Measurements from ENCODE around the gene TNS4. TPM values are rescaled to one million over a fixed set of nuclear protein-coding genes. Genes with fewer than 3 reads are reported as not detected.

TNS4 gene
- total RNA-seq, 1 experiment from 2014 or later: 0.21 TPM

DNA sequence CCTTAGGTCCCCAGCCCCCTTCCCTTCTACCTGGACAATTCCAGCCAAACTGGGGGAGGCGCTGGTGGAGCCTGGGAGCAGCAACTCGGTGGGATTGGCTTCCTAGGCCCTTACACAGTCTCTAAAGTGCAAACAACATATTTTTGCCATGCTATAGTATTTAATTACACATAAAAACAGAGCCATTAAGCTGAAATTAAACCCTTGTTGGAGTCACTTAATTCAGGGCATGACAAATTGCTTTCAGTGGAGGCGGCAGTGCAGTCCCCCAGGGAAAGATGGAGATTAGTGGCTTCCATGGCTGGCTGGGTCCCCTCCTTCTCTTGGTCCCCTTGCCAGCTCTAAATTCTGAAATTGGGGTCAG, 40.8 kb downstream of the TNS4 start:
- TF ChIP-seq, protein P1, sequence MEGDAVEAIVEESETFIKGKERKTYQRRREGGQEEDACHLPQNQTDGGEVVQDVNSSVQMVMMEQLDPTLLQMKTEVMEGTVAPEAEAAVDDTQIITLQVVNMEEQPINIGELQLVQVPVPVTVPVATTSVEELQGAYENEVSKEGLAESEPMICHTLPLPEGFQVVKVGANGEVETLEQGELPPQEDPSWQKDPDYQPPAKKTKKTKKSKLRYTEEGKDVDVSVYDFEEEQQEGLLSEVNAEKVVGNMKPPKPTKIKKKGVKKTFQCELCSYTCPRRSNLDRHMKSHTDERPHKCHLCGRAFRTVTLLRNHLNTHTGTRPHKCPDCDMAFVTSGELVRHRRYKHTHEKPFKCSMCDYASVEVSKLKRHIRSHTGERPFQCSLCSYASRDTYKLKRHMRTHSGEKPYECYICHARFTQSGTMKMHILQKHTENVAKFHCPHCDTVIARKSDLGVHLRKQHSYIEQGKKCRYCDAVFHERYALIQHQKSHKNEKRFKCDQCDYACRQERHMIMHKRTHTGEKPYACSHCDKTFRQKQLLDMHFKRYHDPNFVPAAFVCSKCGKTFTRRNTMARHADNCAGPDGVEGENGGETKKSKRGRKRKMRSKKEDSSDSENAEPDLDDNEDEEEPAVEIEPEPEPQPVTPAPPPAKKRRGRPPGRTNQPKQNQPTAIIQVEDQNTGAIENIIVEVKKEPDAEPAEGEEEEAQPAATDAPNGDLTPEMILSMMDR (IDR thresholded peaks at IDR 0.05; ENCODE audit: unreplicated experiment): no peak
- H3K4me1 Mint-ChIP-seq (ENCODE audit: low read depth, unreplicated experiment): peaks cover 23% of the 10 kb centered on the region
- H3K4me3 Mint-ChIP-seq (ENCODE audit: low read depth, unreplicated experiment): no peak overlapping the region
- H3K27ac Mint-ChIP-seq (ENCODE audit: unreplicated experiment): no peak overlapping the region
- BruUV-seq (replicated peaks): no TSS peak
- H3K27me3 Mint-ChIP-seq (ENCODE audit: unreplicated experiment): peaks cover 52% of the 10 kb centered on the region
- H3K9me3 Mint-ChIP-seq (ENCODE audit: low read depth, unreplicated experiment): no peaks in the 10 kb centered on the region
- intact Hi-C loops (cut with micrococcal nuclease; ENCODE audit: unreplicated experiment): no loop called here
- no peak for DNase-seq
- no peaks in the 10 kb centered on the region for H3K36me3 Mint-ChIP-seq (ENCODE audit: insufficient read depth, unreplicated experiment)
- CTCF ChIA-PET: interaction anchor here (0.6 to 53.1 kb wide), 21 partner anchors 16 to 696 kb away, joined by 3 to 4142 read pairs (median 3); partner anchors contain the start of genes CCR7, IGFBP4, PSMD3 and TOP2A

DNA sequence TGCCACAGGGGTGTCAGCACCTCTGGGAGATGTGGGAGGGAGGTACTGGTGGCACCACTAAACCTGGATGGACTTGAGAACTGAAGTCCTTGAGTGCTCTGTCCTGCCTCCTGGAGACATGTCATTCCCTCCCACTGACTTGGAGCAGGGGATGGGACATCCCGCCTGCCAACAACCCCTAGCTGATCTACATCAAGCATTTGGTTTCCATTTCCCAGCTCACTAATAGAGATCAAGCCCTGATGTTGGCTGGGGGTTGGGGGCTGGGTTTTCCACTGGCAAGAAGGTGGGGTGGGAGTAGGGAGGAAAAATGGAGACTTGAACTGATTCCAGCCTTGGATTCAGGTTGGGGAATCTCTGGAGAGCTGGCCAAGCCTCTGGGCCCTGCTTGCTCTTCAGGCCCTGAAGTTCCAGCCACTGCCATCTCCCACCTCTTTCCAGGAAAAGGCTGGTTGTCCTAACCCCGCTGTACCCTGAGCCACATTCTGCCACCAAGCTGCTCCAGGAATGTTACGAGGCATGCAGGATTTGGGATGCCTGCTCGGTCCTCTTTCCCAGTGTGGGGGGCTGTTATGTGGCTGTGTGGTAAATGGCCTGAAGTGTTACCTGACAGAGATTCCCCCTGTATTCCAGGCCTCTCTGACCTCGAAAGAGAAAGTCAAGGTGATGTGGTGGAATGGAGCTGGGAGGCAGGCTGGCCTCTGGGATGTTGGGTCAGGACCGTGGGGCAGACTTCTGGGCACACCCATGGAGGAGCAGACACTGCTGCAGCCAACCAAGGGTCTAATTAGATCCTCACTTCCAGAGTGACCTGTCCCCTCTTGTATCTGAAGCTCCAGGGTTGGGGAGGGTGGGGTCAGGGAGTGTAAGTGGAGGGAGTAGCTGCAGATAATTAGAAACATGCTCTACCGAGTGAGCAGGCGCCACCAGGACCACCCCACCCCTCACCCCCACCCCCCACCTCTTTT, 41.5 kb downstream of the TNS4 start:
- BruUV-seq (replicated peaks): no TSS peak
- Mint-ChIP-seq H3K27me3 (ENCODE audit: unreplicated experiment) (peaks cover 45% of the 10 kb centered on the region), H3K9me3 (ENCODE audit: low read depth, unreplicated experiment) (no peaks in the 10 kb centered on the region), H3K4me1 (ENCODE audit: low read depth, unreplicated experiment) (peaks cover 23% of the 10 kb centered on the region), H3K36me3 (ENCODE audit: insufficient read depth, unreplicated experiment) (no peaks in the 10 kb centered on the region), H3K27ac (ENCODE audit: unreplicated experiment) (no peak overlapping the region), H3K4me3 (ENCODE audit: low read depth, unreplicated experiment) (no peak overlapping the region)
- intact Hi-C loops (cut with micrococcal nuclease; ENCODE audit: unreplicated experiment): no loop called here
- TF ChIP-seq, protein P1 (IDR thresholded peaks at IDR 0.05; ENCODE audit: unreplicated experiment): no peak
- CTCF ChIA-PET: interaction anchor here (0.5 to 53.1 kb wide), 23 partner anchors 16 to 730 kb away, joined by 3 to 4142 read pairs (median 4); partner anchors contain the start of genes CCR7, IGFBP4, PSMD3 and TOP2A
- peak; percentile 49 for DNase-seq

DNA sequence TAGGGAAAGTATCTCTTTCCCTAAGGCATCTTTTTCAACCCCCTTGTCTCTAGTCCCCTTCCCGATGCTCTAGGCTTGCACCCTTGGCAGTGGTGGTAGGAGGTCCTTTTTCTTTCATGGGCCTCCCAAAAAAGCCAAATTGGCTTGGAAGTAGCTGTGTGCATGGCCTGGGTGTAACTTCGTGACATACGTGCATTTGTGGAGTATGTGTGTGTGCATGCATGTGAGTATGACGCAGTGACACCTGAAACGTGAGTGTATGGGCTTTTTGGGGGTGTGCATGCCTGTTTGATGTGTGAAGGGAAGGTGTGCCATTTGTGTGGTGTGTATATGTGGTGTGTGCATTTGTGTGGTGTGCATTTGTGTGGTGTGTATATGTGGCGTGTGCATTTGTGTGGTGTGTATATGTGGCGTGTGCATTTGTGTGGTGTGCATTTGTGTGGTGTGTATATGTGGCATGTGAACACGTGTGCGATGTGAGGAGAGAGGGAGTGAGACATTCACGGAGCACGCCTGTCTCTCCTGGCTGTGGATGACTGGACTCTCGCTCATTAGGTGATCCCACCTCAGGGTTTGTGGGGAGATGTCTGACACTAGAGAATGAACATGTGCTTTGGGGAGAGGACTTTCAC, 42.5 kb downstream of the TNS4 start:
- CTCF ChIA-PET: interaction anchor here (0.5 to 53.1 kb wide), 18 partner anchors 15 to 837 kb away, joined by 3 to 4142 read pairs (median 4); partner anchors contain the start of genes CASC3, CCR7, IGFBP4 and PSMD3
- no TSS peak for BruUV-seq (replicated peaks)
- Mint-ChIP-seq H3K27me3 (ENCODE audit: unreplicated experiment) (peaks cover 35% of the 10 kb centered on the region), H3K9me3 (ENCODE audit: low read depth, unreplicated experiment) (no peaks in the 10 kb centered on the region), H3K36me3 (ENCODE audit: insufficient read depth, unreplicated experiment) (no peaks in the 10 kb centered on the region), H3K27ac (ENCODE audit: unreplicated experiment) (no peak overlapping the region), H3K4me1 (ENCODE audit: low read depth, unreplicated experiment) (peaks cover 25% of the 10 kb centered on the region), H3K4me3 (ENCODE audit: low read depth, unreplicated experiment) (no peak overlapping the region)
- intact Hi-C loops (cut with micrococcal nuclease; ENCODE audit: unreplicated experiment): no loop called here
- TF ChIP-seq, protein P1 (IDR thresholded peaks at IDR 0.05; ENCODE audit: unreplicated experiment): no peak
- no peak for DNase-seq

DNA sequence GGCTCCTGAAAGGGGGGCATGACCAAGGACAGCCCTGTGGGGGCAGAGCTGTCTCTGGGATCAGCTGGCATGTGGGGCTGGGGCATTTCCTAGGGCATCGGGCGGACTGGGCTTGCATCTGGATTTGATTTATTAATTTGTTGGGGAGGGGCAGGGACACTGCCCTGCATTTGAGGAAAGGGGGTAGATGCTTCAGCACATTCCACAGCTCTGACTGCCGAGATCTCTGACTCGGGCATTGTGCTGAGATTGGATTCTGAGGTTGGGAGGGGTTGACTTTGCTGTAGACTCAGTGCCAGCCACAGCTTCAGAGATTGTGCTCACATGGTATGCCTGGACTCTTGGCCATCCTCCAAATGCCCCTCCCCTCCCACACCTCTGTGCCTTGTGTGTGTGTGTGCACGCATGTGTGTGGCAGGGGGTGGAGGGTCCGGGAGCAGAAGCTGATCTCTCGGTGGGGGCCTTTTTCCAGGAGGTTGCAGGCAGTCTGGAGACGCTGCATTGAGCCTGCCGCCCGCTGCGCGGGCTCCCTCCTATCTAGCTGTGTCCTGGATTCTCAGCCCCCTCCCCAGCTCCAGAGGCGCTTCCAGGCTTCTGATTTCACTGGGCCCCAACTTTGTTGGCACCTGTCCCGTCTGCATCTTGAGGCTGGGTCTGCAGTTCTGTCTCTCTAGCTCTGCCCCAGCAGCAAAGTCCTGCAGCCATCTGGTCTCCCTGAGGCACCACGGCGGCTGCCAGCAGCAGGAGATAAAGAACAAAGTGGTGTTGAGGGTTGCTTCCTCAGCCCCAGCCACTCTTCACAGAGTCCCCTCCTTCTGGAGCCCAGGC, 43.2 kb downstream of the TNS4 start:
- CTCF ChIA-PET: interaction anchor here (0.6 to 53.1 kb wide), 28 partner anchors 14 to 840 kb away, joined by 3 to 4142 read pairs (median 4); partner anchors contain the start of genes CASC3, CCR7, IGFBP4 and PSMD3
- no peaks in the 10 kb centered on the region for H3K9me3 Mint-ChIP-seq (ENCODE audit: low read depth, unreplicated experiment)
- peak; percentile 99 for DNase-seq
- H3K36me3 Mint-ChIP-seq (ENCODE audit: insufficient read depth, unreplicated experiment): no peaks in the 10 kb centered on the region
- peaks cover 33% of the 10 kb centered on the region for H3K4me1 Mint-ChIP-seq (ENCODE audit: low read depth, unreplicated experiment)
- H3K4me3 Mint-ChIP-seq (ENCODE audit: low read depth, unreplicated experiment): peak overlapping the region; percentile 13
- no peak overlapping the region for H3K27ac Mint-ChIP-seq (ENCODE audit: unreplicated experiment)
- no TSS peak for BruUV-seq (replicated peaks)
- intact Hi-C loops (cut with micrococcal nuclease; ENCODE audit: unreplicated experiment): loop anchor here (1.0 kb wide), 1 partner anchor 246 kb away; no protein-coding TSS in a partner anchor
- peaks cover 29% of the 10 kb centered on the region for H3K27me3 Mint-ChIP-seq (ENCODE audit: unreplicated experiment)
- TF ChIP-seq, protein P1 (IDR thresholded peaks at IDR 0.05; ENCODE audit: unreplicated experiment): no peak
